Heart left ventricle (tissue), 13 donors: Measurements from ENCODE around the gene TRIM52.

Experiments
- POLR2A ChIP-seq, 2 donors: fragments of 450-650 bp; IDR thresholded peaks; one replicate each; pipeline ENCODE4 v1.6.1; 2017; ENCODE audit warnings: antibody characterized with exemption in 2 of 2, mild to moderate bottlenecking in 2 of 2, moderate library complexity in 2 of 2
- TF ChIP-seq, protein P1 (sequence below), 12 donors: fragments of 200-600 bp; sonication (generic) in 4 of 12; IDR thresholded peaks; one replicate each; pipeline versions ENCODE4 v1.5.0 to v1.8.0; 2018 to 2022; ENCODE audit warnings: antibody characterized with exemption in 12 of 12, mild to moderate bottlenecking in 5 of 12
- donor health status: ischemic (EF 13 %, LVEDD 7.1; RV severe dilation, severe dysfunction).
- donor health status: DM: no; HTN: yes; CAD: no.
- donor health status: DM: no; HTN: no; CAD: no.
- donor health status: ischemic (EF 25% LVEDD 6.9; RV normal size, moderate dysfunction).
- donor health status: ischemic (EF 25% LVEDD 5.7; RV mildly dilated, moderate dysfunction).
- donor health status: ischemic (EF 35%, LVEDD 5.7; RV mildly dilated, moderate dysfunction).
- donor health status: nonischemic (EF 11% LVEDD 7.7; RV severe dilation, severe dysfunction).
- donor health status: DM: yes; HTN: yes; CAD: no.
- donor health status: PGD.
- donor health status: ischemic (EF 29% LVEDD 5.4; RV normal size, mild dysfunction).
- donor health status: nonischemic (EF 23%, LVEDD 6.1; RV moderate dilation, normal function).

DNA sequence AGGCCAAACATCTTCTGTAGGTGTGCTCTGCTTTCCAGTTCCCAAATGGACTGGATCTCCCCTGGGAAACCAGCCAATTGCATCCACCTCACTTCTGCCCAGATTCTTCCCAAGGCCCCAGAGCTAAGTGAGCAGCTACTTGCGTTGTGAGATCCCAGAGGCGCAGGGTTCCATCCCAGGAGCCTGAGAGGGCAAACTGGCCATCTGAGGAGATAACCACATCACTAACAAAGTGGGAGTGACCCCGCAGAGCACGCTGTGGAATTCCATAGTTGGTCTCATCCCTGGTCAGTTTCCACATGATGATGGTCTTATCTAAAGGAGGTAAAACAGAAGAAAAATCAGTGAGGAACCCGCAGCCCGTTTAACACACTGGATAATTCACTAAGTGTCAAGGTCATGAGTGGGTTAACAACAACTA is 18.9 kb downstream of the TRIM52 start:
- TF ChIP-seq, protein P1, sequence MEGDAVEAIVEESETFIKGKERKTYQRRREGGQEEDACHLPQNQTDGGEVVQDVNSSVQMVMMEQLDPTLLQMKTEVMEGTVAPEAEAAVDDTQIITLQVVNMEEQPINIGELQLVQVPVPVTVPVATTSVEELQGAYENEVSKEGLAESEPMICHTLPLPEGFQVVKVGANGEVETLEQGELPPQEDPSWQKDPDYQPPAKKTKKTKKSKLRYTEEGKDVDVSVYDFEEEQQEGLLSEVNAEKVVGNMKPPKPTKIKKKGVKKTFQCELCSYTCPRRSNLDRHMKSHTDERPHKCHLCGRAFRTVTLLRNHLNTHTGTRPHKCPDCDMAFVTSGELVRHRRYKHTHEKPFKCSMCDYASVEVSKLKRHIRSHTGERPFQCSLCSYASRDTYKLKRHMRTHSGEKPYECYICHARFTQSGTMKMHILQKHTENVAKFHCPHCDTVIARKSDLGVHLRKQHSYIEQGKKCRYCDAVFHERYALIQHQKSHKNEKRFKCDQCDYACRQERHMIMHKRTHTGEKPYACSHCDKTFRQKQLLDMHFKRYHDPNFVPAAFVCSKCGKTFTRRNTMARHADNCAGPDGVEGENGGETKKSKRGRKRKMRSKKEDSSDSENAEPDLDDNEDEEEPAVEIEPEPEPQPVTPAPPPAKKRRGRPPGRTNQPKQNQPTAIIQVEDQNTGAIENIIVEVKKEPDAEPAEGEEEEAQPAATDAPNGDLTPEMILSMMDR (IDR thresholded peaks at IDR 0.05) = no peak
- no peak for TF ChIP-seq POLR2A (IDR thresholded peaks at IDR 0.05)
